Suprapubic skin (tissue), 4 donors: ENCODE data around the gene HOXB7. TPM values are rescaled to one million over a fixed set of nuclear protein-coding genes. Genes with fewer than 3 reads are reported as not detected.

Source experiments
- DNase-seq, 2 donors: peaks; one replicate each; pipeline ENCODE4 v3.0.0-alpha.2; 2019; ENCODE audit warnings: low spot score in 2 of 2
- H3K27ac ChIP-seq: fragments of 200-600 bp; sonication (generic); one replicate; pipeline ENCODE4 v1.5.1; 2019
- H3K27me3 ChIP-seq: fragments of 200-600 bp; sonication (generic); one replicate; pipeline ENCODE4 v1.5.1; 2019
- H3K36me3 ChIP-seq: fragments of 200-600 bp; sonication (generic); one replicate; pipeline ENCODE4 v1.5.1; 2019
- H3K4me1 ChIP-seq: fragments of 200-600 bp; sonication (generic); one replicate; pipeline ENCODE4 v1.5.1; 2019
- H3K4me3 ChIP-seq: fragments of 200-600 bp; sonication (generic); one replicate; pipeline ENCODE4 v1.5.1; 2019; ENCODE audit warnings: mild to moderate bottlenecking
- H3K9me3 ChIP-seq: fragments of 200-600 bp; sonication (generic); one replicate; pipeline ENCODE4 v1.5.1; 2019
- EP300 ChIP-seq: sonication (generic); formaldehyde crosslinking; IDR thresholded peaks from one replicate; pipeline ENCODE4 v1.6.1; 2017; ENCODE audit warnings: antibody characterized with exemption
- POLR2A ChIP-seq, 2 donors: fragments of 450-650 bp; IDR thresholded peaks; one replicate each; pipeline ENCODE4 v1.6.1; 2017; ENCODE audit warnings: antibody characterized with exemption in 2 of 2, mild to moderate bottlenecking in 2 of 2, moderate library complexity in 2 of 2
- POLR2AphosphoS5 ChIP-seq, 3 donors: sonication (generic); formaldehyde crosslinking; IDR thresholded peaks; one replicate each; pipeline ENCODE4 v1.6.1; 2017; ENCODE audit warnings: antibody characterized with exemption in 3 of 3
- WGBS: methylation state at CpG from one replicate; pipeline ENCODE4 v1.1.5; 2018; 5-methylcytosine and 5-hydroxymethylcytosine counted together
- total RNA-seq, 4 donors: library from RNA; depleted of rRNA; stranded (reverse); fragments of >200 nt; gene quantifications; one replicate each; pipeline ENCODE4 v1.1.0, GENCODE V29; 2016
- TF ChIP-seq, protein P1 (sequence below), 2 donors: fragments of 200-600 bp in 1 of 2; fragments of 450-650 bp in 1 of 2; sonication (generic) in 1 of 2; IDR thresholded peaks; one replicate each; pipeline ENCODE4 v1.5.1; 2016 to 2019; ENCODE audit warnings: antibody characterized with exemption in 2 of 2, mild to moderate bottlenecking in 1 of 2, moderate library complexity in 1 of 2

HOXB7 gene
- total RNA-seq, 4 donors from 2014 or later: 0.95 to 3.6 (median 2.4) TPM

DNA sequence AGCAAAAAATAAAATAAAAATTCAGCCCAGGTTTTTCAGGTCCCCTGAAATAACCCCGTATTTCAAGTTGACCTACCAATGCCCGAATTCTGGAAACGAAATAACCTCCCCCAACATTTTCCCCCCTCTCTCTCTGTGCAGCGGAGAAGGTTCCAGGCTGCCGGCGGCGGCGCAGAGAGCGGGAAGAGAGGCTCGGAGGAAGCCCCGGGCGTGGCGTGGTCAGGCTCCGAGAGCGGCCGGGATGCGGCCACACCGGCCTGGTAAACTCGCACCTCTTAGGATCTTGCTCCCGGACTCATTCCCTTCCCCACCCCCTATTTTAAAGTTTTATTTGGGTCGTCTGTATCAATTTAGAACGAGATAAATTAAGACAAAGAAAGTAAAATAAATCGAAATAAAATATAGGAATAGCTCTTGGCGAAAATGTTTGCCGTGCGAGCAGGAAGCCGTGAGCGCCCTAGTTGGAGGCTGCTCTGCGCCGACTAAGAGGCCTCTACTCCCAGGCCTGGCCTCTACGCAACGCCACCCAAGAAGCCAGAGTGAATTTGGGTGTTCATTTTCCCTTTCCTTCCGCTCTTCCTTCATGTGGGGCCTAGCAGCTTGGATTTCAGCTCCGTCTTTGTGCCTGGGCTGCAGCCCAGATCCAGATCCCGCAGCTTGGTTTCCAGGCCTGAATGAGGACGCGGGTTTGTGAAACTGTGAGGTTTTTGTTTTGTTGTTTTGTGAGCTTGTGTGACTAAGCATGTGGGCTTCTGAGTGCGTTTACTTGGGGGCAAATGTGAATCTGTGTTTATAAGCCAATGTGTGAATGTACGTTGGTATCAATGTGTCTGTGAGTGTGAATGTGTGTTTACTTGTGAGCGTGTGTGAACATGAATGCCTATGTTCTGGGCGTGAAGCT, 4.6 kb downstream of the HOXB7 start:
- peak overlapping the region; percentile 5 for H3K27ac ChIP-seq
- DNase-seq: no peak
- peaks cover 48% of the 10 kb centered on the region for H3K27me3 ChIP-seq
- H3K4me3 ChIP-seq: no peak overlapping the region
- peaks cover 50% of the 10 kb centered on the region for H3K4me1 ChIP-seq
- H3K36me3 ChIP-seq: no peaks in the 10 kb centered on the region
- H3K9me3 ChIP-seq: no peaks in the 10 kb centered on the region
- TF ChIP-seq POLR2AphosphoS5 (IDR thresholded peaks at IDR 0.05) (no peak), EP300 (no peak), POLR2A (IDR thresholded peaks at IDR 0.05) (no peak)
- TF ChIP-seq, protein P1, sequence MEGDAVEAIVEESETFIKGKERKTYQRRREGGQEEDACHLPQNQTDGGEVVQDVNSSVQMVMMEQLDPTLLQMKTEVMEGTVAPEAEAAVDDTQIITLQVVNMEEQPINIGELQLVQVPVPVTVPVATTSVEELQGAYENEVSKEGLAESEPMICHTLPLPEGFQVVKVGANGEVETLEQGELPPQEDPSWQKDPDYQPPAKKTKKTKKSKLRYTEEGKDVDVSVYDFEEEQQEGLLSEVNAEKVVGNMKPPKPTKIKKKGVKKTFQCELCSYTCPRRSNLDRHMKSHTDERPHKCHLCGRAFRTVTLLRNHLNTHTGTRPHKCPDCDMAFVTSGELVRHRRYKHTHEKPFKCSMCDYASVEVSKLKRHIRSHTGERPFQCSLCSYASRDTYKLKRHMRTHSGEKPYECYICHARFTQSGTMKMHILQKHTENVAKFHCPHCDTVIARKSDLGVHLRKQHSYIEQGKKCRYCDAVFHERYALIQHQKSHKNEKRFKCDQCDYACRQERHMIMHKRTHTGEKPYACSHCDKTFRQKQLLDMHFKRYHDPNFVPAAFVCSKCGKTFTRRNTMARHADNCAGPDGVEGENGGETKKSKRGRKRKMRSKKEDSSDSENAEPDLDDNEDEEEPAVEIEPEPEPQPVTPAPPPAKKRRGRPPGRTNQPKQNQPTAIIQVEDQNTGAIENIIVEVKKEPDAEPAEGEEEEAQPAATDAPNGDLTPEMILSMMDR (IDR thresholded peaks at IDR 0.05): no peak
- 73% methylated on average over 41 of the region's 41 CpGs for WGBS

DNA sequence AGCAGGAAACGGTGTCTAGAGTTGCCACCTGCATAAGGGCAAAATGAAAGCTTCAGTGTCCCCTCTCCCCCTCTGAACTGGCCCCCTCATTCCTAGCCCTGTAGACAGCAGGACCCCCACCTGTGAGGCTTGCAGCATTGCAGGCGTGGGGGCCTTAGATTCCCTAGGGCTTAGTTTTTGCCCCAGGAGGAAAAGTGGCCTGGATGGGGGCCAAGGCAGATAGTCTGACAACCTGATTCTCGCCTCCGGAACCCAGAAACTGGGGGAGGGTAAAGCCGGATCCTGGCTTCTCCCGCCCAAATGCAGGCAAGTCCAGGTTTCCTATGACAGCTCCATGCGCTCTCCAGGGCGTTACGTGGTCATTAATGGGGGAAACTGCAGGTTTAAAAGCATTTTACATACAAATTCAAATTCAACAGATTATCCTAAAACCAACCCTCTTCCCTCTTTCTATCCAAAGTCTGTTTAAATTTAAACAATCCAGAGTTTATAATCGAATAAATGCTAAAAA, 5.4 kb downstream of the HOXB7 start:
- no peaks in the 10 kb centered on the region for H3K9me3 ChIP-seq
- peak overlapping the region; percentile 54 for H3K4me3 ChIP-seq
- no peak for DNase-seq
- peaks cover 55% of the 10 kb centered on the region for H3K27me3 ChIP-seq
- peak overlapping the region; percentile 72 for H3K27ac ChIP-seq
- 58% methylated on average over 9 of the region's 10 CpGs for WGBS
- TF ChIP-seq POLR2A (IDR thresholded peaks at IDR 0.05) (no peak), POLR2AphosphoS5 (IDR thresholded peaks at IDR 0.05) (no peak), EP300 (no peak)
- TF ChIP-seq, protein P1 (IDR thresholded peaks at IDR 0.05): no peak
- peaks cover 44% of the 10 kb centered on the region for H3K4me1 ChIP-seq
- H3K36me3 ChIP-seq: no peaks in the 10 kb centered on the region

DNA sequence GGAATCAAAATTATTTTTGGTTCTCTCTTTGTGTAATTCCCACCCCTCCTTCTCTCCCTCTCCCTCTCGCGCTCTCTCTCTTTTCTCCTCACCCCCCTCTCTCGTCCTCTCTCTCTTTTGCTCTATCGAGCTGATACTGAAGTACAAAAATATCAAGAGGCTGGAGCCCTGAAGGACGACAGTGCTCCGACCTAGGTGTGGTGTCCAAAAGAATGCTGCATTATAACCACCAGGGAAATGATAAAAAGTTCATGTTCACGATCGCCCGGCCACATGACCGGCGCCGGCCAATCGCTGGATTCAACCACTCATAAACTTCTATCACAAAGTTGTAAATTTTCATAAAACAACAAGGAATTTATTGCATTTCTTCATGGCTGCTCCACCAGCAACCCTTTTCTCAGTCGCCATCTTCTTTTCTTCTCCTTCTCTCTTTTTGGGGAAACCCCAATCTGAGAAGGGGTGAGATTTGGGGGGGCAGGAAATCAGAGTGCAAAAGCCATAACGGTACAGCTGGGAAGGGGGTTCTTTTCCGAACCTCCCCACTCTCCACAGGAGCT, 6.0 kb downstream of the HOXB7 start, which contains the start of gene HOXB6:
HOXB6 (minus strand) TSS at position 217 of the 560 bp plus-strand sequence. CDS start 6,836 bp downstream, outside the sequence.
- H3K4me1 ChIP-seq: peaks cover 38% of the 10 kb centered on the region
- WGBS: 11% methylated on average over 16 of the region's 16 CpGs
- no peak for TF ChIP-seq POLR2AphosphoS5 (IDR thresholded peaks at IDR 0.05)
- TF ChIP-seq, protein P1 (IDR thresholded peaks at IDR 0.05): peak in 1 of 2 donors; percentile 1
- H3K27ac ChIP-seq: peak within 1 kb of the TSS; percentile 72
- peak within 1 kb of the TSS; percentile 54 for H3K4me3 ChIP-seq
- no peaks in the 10 kb centered on the region for H3K9me3 ChIP-seq
- H3K36me3 ChIP-seq: no peaks in the 10 kb centered on the region
- H3K27me3 ChIP-seq: peaks cover 61% of the 10 kb centered on the region
- no peak for DNase-seq

DNA sequence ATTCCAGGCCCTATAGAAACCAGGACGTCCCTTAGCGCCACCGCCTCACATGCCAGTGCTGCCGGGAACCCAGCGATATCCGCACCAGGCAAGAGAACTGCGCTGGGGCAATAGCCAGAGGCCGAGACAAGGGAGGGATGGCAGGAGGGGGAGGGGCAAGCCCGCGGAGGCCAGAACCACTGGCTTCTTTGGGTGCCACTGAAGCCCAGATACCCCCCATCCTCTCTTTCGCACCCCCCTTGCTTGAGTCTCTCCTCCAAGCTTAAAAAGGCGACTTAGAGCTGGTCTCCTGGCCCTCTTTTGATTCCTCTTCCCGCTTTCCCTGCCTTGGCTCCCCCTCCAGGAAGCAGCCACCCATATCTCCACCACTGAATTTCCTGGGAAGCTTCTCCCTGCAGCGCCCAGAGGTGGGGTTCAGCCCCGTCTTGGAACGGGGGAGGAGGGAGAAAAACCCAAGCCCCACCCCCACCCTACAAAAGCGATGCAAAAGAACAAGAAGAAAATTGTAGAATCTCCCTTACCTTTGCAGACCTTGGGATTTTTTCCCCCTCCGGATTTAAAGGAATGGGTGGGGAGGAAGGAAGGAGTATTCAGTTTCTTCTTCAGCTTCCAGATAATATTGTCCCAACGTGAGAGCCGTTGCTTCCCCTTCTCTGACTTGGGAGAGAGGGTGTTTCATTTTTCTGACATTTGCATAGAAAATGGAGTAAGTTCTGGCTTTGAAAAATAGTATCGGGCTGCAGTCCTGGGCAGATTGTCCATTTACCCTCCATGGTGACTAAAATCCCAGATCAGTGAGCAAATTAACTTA, 6.7 kb downstream of the HOXB7 start:
- WGBS: 13% methylated on average over 21 of the region's 21 CpGs

More for the DNA sequence above, 6.7 kb downstream of the HOXB7 start:
- Histone ChIP-seq H3K27ac (peak overlapping the region; percentile 72), H3K36me3 (no peaks in the 10 kb centered on the region), H3K4me3 (peak overlapping the region; percentile 54), H3K9me3 (no peaks in the 10 kb centered on the region), H3K27me3 (peaks cover 68% of the 10 kb centered on the region), H3K4me1 (peaks cover 34% of the 10 kb centered on the region)
- DNase-seq: no peak
- TF ChIP-seq, protein P1 (IDR thresholded peaks at IDR 0.05): no peak
- TF ChIP-seq POLR2AphosphoS5 (IDR thresholded peaks at IDR 0.05) (no peak), POLR2A (IDR thresholded peaks at IDR 0.05) (peak in 1 of 2 donors; percentile 14), EP300 (no peak)
